Measurements from ENCODE around the gene TTC23.

DNA sequence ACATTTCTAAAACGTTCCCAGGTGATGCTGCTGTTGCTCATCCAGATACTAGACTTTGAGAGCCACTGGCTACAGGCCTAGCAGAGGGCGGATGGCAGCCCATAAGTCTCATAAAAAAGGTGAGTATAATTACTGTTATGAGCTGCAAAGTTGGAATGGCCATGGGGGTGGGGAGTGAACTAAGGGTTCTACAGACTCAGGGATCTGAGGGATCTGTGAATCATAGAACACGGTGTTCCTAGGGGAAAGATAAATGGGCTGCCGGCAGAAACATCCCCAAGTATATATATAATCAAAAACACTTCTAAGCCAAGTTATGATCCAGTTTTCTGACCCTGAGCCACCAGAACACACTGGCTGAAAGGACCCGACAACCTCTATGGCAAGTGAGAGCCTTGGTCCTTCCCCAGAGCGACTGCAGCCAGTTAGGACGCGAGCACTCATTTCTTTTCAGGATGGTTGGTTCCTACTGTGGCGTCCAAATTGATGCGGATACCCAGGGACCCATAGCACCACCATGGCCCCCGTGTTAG is 152.4 kb downstream of the TTC23 start:
- TF ChIP-seq POLR2A (IDR thresholded peaks at IDR 0.05), result no peak
- TF ChIP-seq, protein P1, sequence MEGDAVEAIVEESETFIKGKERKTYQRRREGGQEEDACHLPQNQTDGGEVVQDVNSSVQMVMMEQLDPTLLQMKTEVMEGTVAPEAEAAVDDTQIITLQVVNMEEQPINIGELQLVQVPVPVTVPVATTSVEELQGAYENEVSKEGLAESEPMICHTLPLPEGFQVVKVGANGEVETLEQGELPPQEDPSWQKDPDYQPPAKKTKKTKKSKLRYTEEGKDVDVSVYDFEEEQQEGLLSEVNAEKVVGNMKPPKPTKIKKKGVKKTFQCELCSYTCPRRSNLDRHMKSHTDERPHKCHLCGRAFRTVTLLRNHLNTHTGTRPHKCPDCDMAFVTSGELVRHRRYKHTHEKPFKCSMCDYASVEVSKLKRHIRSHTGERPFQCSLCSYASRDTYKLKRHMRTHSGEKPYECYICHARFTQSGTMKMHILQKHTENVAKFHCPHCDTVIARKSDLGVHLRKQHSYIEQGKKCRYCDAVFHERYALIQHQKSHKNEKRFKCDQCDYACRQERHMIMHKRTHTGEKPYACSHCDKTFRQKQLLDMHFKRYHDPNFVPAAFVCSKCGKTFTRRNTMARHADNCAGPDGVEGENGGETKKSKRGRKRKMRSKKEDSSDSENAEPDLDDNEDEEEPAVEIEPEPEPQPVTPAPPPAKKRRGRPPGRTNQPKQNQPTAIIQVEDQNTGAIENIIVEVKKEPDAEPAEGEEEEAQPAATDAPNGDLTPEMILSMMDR (IDR thresholded peaks at IDR 0.05), result no peak
